GM19035 (cell line): ENCODE results near the gene GGN.

ENCODE experiments used
- ATAC-seq: cut with Tn5 transposase; IDR thresholded peaks from one replicate; pipeline ENCODE4 v1.9.1; 2021; ENCODE audit not compliant: unreplicated experiment

GGN gene

GRCh38 chr19:38387550-38388348, at the start of gene GGN:
GGN (minus strand) TSS chr19:38388034; CDS start chr19:38387261, 773 bp downstream.
- peak; percentile 66 for ATAC-seq

- ATAC-seq = no peak
Observed at GRCh38 chr19:38437295-38437694, 49.5 kb upstream of the GGN start.

- no peak for ATAC-seq
Observed at GRCh38 chr19:38434549-38435051, 46.8 kb upstream of the GGN start.

- no peak for ATAC-seq
Observed at GRCh38 chr19:38433268-38433733, 45.5 kb upstream of the GGN start, which contains the start of gene RYR1. RYR1 (plus strand) TSS chr19:38433691; CDS start chr19:38433830, 139 bp downstream.

- ATAC-seq = no peak
Observed at GRCh38 chr19:38430931-38431330, 43.1 kb upstream of the GGN start.

GRCh38 chr19:38429811-38430156, 42.0 kb upstream of the GGN start:
- ATAC-seq = no peak

GRCh38 chr19:38429055-38429810, 41.4 kb upstream of the GGN start:
- ATAC-seq = no peak

GRCh38 chr19:38427035-38427677, 39.3 kb upstream of the GGN start:
- peak; percentile 53 for ATAC-seq

- ATAC-seq = no peak
Observed at GRCh38 chr19:38425810-38426466, 38.1 kb upstream of the GGN start, which contains the start of gene RASGRP4. RASGRP4 (minus strand) TSS chr19:38426219; CDS start chr19:38426091, 128 bp downstream.

GRCh38 chr19:38425222-38425809, 37.5 kb upstream of the GGN start:
- no peak for ATAC-seq

GRCh38 chr19:38424272-38424671, 36.4 kb upstream of the GGN start:
- no peak for ATAC-seq

- no peak for ATAC-seq
Observed at GRCh38 chr19:38422438-38422837, 34.6 kb upstream of the GGN start.

GRCh38 chr19:38421856-38422255, 34.0 kb upstream of the GGN start:
- no peak for ATAC-seq

GRCh38 chr19:38420935-38421334, 33.1 kb upstream of the GGN start:
- no peak for ATAC-seq

- no peak for ATAC-seq
Observed at GRCh38 chr19:38417544-38418506, 30.0 kb upstream of the GGN start.

GRCh38 chr19:38417146-38417543, 29.3 kb upstream of the GGN start:
- no peak for ATAC-seq

- no peak for ATAC-seq
Observed at GRCh38 chr19:38413416-38413815, 25.6 kb upstream of the GGN start.

GRCh38 chr19:38412961-38413360, 25.1 kb upstream of the GGN start:
- ATAC-seq = no peak

- ATAC-seq = no peak
Observed at GRCh38 chr19:38412491-38412890, 24.7 kb upstream of the GGN start.
